ENCODE data around the gene CACYBP.

- TF ChIP-seq CTCF (IDR thresholded peaks at IDR 0.05) (no peak), EP300 (IDR thresholded peaks at IDR 0.05) (no peak)
Measured at GRCh38 chr1:175034775-175035174, 35.0 kb downstream of the CACYBP start.
